SU-DHL-6 (cell line): ENCODE measurements around the gene OBSCN.

Source experiments
- H2AFZ ChIP-seq: fragments of 200-600 bp; sonication (generic); 2 replicates; pipeline ENCODE4 v1.6.1; 2014; ENCODE audit warnings: low read depth, mild to moderate bottlenecking, moderate library complexity, mixed read lengths, antibody characterized with exemption, low read length; ENCODE audit not compliant: severe bottlenecking
- H3F3A ChIP-seq: fragments of 200-600 bp; shearing (Covaris generic); 2 replicates; pipeline ENCODE4 v1.6.0; 2016; ENCODE audit warnings: antibody characterized with exemption, mild to moderate bottlenecking; ENCODE audit not compliant: insufficient read depth
- H3K27ac ChIP-seq: fragments of 200-600 bp; sonication (generic); 2 replicates; pipeline ENCODE4 v1.5.1; 2016; ENCODE audit warnings: low read depth, mild to moderate bottlenecking, low read length, moderate library complexity, mixed read lengths
- H3K27me3 ChIP-seq: fragments of 200-600 bp; sonication (generic), shearing (Covaris generic); 2 replicates; pipeline ENCODE4 v1.6.0; 2014; ENCODE audit warnings: mild to moderate bottlenecking, low read length
- H3K36me3 ChIP-seq: fragments of 200-600 bp; sonication (generic); 2 replicates; pipeline ENCODE4 v1.6.1; 2014; ENCODE audit warnings: mild to moderate bottlenecking, low read length, mixed read lengths
- H3K4me2 ChIP-seq: fragments of 300-600, 200-600 bp; shearing (Covaris generic), sonication (generic); 2 replicates; pipeline ENCODE4 v1.6.0; 2014; ENCODE audit warnings: low read length, low read depth, mild to moderate bottlenecking; ENCODE audit not compliant: poor library complexity, severe bottlenecking
- H3K4me3 ChIP-seq: fragments of 200-600 bp; sonication (generic); 2 replicates; pipeline ENCODE4 v1.5.1; 2014; ENCODE audit warnings: antibody characterized with exemption, low read length, mild to moderate bottlenecking, mixed read lengths; ENCODE audit not compliant: insufficient read depth, poor library complexity, severe bottlenecking
- H3K79me2 ChIP-seq: fragments of 200-600 bp; sonication (generic); 2 replicates; pipeline ENCODE4 v1.6.1; 2014; ENCODE audit warnings: mild to moderate bottlenecking, low read length, moderate library complexity; ENCODE audit not compliant: insufficient read depth
- H3K9ac ChIP-seq: fragments of 200-600 bp; sonication (generic); 2 replicates; pipeline ENCODE4 v1.7.0; 2014; ENCODE audit warnings: mild to moderate bottlenecking, low read length
- H3K9me2 ChIP-seq: fragments of 200-600 bp; sonication (generic); replicated peaks from 2 replicates; pipeline ENCODE4 v1.6.1; 2014; ENCODE audit warnings: low read length; ENCODE audit not compliant: insufficient read depth
- H3K9me3 ChIP-seq: fragments of 200-600 bp; sonication (generic); 2 replicates; pipeline ENCODE4 v1.6.1; 2014; ENCODE audit warnings: low read length, mixed read lengths; ENCODE audit not compliant: insufficient read depth
- H4K20me1 ChIP-seq: fragments of 200-600 bp; sonication (generic); 2 replicates; pipeline ENCODE4 v1.6.1; 2014; ENCODE audit warnings: low read depth, mild to moderate bottlenecking, antibody characterized with exemption, low read length, moderate library complexity, mixed read lengths
- CTCF ChIP-seq: fragments of 200-600 bp; sonication (generic); IDR thresholded peaks from one replicate; pipeline ENCODE4 v1.5.1; 2017; ENCODE audit warnings: antibody characterized with exemption, mild to moderate bottlenecking, low read length, moderate library complexity; ENCODE audit not compliant: insufficient read depth, poor library complexity, severe bottlenecking
- EZH2phosphoT487 ChIP-seq: fragments of 200-600 bp; sonication (generic), shearing (Covaris generic); conservative IDR thresholded peaks from 2 replicates; pipeline ENCODE4 v1.6.1; 2018; ENCODE audit warnings: mild to moderate bottlenecking, antibody characterized with exemption, low read length, moderate library complexity, mixed read lengths

OBSCN gene

DNA sequence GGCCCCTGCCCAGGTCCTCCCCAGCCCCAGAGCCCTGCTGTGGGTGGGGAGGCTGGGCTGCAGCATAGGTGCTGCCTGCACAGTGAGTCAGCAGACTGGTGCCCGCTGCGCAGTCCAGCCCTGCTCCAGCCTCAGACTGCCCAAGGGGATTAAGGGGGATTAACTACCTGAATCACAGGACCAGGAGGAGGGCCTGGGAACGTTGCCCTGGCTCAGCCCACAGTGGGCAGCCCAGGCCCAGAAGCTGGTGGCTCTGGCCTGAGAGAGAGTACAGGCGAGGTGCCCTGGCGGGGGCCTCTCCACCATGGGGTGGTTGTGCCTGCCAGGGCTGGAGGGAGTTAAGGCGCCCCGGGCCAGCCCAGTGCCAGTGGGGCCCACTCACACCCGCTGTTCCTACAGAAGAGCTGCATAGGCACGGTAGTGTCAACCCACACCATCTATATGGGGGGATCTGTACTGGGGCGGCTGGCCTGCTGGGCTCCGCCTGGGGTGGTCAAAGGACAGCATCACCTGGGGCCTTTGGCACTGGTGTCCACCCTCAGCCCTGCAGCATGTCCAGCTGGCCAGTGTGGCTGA is 2.3 kb downstream of the OBSCN start:
- H3K4me2 ChIP-seq, result no peak overlapping the region
- no peak overlapping the region for H3K4me3 ChIP-seq
- H3K9me2 ChIP-seq, result no peaks in the 10 kb centered on the region
- no peak overlapping the region for H3K9ac ChIP-seq
- TF ChIP-seq EZH2phosphoT487, result no peak
- TF ChIP-seq CTCF, result no peak
- no peaks in the 10 kb centered on the region for H4K20me1 ChIP-seq
- H3F3A ChIP-seq, result no peaks in the 10 kb centered on the region
- H3K27me3 ChIP-seq, result no peaks in the 10 kb centered on the region
- no peaks in the 10 kb centered on the region for H3K79me2 ChIP-seq
- H3K9me3 ChIP-seq, result no peaks in the 10 kb centered on the region
- H3K27ac ChIP-seq, result no peak overlapping the region
- no peaks in the 10 kb centered on the region for H3K36me3 ChIP-seq
- no peak overlapping the region for H2AFZ ChIP-seq

GRCh38 chr1:228210712-228211530 is 3.1 kb downstream of the OBSCN start:
- Histone ChIP-seq H3K9me3 (no peaks in the 10 kb centered on the region), H4K20me1 (no peaks in the 10 kb centered on the region), H3F3A (no peaks in the 10 kb centered on the region), H2AFZ (no peak overlapping the region), H3K9ac (no peak overlapping the region), H3K4me3 (no peak overlapping the region), H3K27me3 (no peaks in the 10 kb centered on the region), H3K4me2 (no peak overlapping the region), H3K27ac (no peak overlapping the region), H3K36me3 (no peaks in the 10 kb centered on the region), H3K9me2 (no peaks in the 10 kb centered on the region), H3K79me2 (no peaks in the 10 kb centered on the region)
- TF ChIP-seq CTCF, result no peak

DNA sequence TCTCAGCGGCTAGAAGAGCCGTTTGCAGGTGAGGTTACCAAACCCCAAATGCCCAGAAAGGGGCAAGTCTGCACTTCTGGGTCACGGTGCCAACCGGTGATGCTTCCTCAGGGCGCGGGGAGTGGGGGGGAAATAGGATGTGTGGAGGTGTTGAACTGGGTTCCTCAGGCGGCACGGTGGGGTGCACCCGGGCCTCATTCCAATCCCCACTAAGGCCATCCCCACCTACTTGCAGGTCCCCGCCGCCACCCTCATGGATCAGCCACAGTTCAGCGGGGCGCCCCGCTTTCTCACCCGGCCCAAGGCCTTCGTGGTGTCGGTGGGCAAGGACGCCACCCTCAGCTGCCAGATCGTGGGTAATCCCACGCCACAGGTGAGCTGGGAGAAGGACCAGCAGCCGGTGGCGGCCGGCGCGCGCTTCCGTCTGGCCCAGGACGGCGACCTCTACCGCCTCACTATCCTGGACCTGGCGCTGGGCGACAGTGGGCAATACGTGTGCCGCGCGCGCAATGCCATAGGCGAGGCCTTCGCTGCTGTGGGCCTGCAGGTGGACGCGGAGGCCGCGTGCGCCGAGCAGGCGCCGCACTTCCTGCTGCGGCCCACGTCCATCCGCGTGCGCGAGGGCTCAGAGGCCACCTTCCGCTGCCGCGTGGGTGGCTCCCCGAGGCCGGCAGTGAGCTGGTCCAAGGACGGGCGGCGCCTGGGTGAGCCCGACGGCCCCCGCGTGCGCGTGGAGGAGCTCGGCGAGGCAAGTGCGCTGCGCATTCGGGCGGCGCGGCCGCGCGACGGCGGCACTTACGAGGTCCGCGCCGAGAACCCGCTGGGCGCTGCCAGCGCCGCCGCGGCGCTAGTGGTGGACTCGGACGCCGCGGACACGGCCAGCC is 3.9 kb downstream of the OBSCN start:
- no peaks in the 10 kb centered on the region for H3K79me2 ChIP-seq
- H3K36me3 ChIP-seq, result no peaks in the 10 kb centered on the region
- TF ChIP-seq EZH2phosphoT487 (no peak), CTCF (no peak)
- H3K4me3 ChIP-seq, result no peak overlapping the region
- H3K9me2 ChIP-seq, result no peaks in the 10 kb centered on the region
- H2AFZ ChIP-seq, result no peak overlapping the region
- H3K9ac ChIP-seq, result no peak overlapping the region
- no peaks in the 10 kb centered on the region for H3F3A ChIP-seq
- no peaks in the 10 kb centered on the region for H3K27me3 ChIP-seq
- H3K9me3 ChIP-seq, result no peaks in the 10 kb centered on the region
- no peaks in the 10 kb centered on the region for H4K20me1 ChIP-seq
- no peak overlapping the region for H3K4me2 ChIP-seq
- no peak overlapping the region for H3K27ac ChIP-seq
